ENCODE data around the gene PCLO.

PCLO gene

DNA sequence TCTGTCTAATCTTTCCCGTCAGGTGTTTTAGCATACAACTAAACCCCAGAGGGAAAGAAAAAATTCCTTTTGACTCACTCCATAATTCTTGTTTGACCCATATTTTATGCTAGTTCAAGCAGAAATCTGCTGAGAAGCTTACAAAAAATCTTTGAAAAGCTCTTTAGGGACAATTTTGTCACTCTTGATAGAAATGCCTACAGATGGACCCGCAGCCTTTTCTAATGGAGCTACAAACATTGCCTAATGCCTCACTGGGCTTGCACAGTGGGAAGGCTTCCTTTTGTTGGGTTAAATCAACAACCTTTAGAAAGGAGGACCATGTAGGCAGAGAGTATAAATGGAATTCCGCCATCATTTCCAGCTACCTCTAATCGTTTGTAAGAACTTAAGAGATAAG lies 344.5 kb downstream of the PCLO start:
- H3K9me3 ChIP-seq (ENCODE audit: control insufficient read depth, low read length), result no peaks in the 10 kb centered on the region

DNA sequence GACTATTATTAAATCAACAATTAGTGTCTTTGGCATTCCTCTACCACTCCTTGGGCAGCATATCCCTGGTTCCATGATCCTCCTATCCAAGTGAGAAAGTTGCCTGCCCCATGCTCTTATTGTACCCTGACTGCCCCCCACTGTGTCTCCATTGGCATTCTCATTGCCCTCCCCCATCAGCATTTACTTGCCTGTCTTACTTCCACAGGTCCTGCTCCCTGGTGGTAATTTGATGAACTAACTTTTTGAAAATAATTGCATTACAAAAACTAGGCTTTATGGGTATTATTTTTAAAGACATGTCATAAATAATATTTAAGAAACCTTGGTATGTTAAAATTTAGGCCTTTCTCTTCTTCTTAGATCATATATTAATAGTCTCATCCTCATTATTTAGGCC lies 346.4 kb downstream of the PCLO start:
- Histone ChIP-seq H3K4me3 (ENCODE audit: insufficient read depth, low read depth, low read length, poor library complexity, severe bottlenecking) (no peak overlapping the region), H3K9me3 (ENCODE audit: control insufficient read depth, low read length) (peaks cover 3% of the 10 kb centered on the region), H3K4me1 (ENCODE audit: control insufficient read depth, insufficient read depth, low read length, poor library complexity, severe bottlenecking) (no peaks in the 10 kb centered on the region), H3K36me3 (ENCODE audit: control insufficient read depth, insufficient read depth, low read length) (no peaks in the 10 kb centered on the region), H3K27ac (ENCODE audit: insufficient read depth, low read length, poor library complexity, severe bottlenecking) (no peak overlapping the region), H3K27me3 (replicated peaks; ENCODE audit: control insufficient read depth, insufficient read depth, low read length, poor library complexity, severe bottlenecking) (no peaks in the 10 kb centered on the region)
- DNase-seq, result no peak

More for the DNA sequence above, 344.5 kb downstream of the PCLO start:
- Histone ChIP-seq H3K27me3 (replicated peaks; ENCODE audit: control insufficient read depth, insufficient read depth, low read length, poor library complexity, severe bottlenecking) (no peaks in the 10 kb centered on the region), H3K36me3 (ENCODE audit: control insufficient read depth, insufficient read depth, low read length) (no peaks in the 10 kb centered on the region), H3K27ac (ENCODE audit: insufficient read depth, low read length, poor library complexity, severe bottlenecking) (no peak overlapping the region), H3K4me3 (ENCODE audit: insufficient read depth, low read depth, low read length, poor library complexity, severe bottlenecking) (no peak overlapping the region), H3K4me1 (ENCODE audit: control insufficient read depth, insufficient read depth, low read length, poor library complexity, severe bottlenecking) (no peaks in the 10 kb centered on the region)
- DNase-seq, result no peak

DNA sequence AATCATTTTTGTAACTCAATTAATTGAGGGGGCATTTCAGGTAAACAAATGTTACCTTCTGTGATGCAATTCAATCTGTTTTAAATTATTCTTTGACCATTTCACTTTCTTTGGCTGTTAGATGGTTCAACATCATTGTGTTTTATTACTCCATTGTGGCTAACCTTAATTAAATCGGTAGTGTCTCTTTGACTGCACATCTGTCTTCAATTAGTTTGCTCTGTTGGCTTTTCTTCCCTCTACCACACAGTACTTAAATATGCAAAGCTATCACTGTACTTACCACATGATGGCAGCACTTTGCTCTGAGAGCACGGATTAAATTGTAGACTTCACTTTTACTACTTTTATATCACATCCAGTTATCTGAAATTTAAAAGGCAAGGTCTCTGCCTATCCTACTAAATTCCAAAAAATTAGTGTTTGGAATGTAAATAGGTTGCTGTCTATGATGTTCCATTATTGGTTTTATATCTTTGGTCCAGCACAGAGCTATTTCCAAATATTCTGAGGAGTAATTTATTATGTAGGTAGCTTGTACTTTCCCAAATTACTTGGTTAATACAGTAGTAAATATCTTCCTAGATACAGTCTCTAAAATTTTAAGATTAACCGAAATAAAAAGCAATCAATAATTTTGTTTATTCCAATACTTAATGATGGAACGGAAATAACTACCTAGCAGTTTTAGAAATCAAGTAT lies 352.0 kb downstream of the PCLO start:
- no peak for DNase-seq
- no peaks in the 10 kb centered on the region for H3K4me1 ChIP-seq (ENCODE audit: control insufficient read depth, insufficient read depth, low read length, poor library complexity, severe bottlenecking)
- no peak overlapping the region for H3K4me3 ChIP-seq (ENCODE audit: insufficient read depth, low read depth, low read length, poor library complexity, severe bottlenecking)
- H3K27me3 ChIP-seq (replicated peaks; ENCODE audit: control insufficient read depth, insufficient read depth, low read length, poor library complexity, severe bottlenecking), result no peaks in the 10 kb centered on the region
- peaks cover 3% of the 10 kb centered on the region for H3K9me3 ChIP-seq (ENCODE audit: control insufficient read depth, low read length)
- no peaks in the 10 kb centered on the region for H3K36me3 ChIP-seq (ENCODE audit: control insufficient read depth, insufficient read depth, low read length)
- no peak overlapping the region for H3K27ac ChIP-seq (ENCODE audit: insufficient read depth, low read length, poor library complexity, severe bottlenecking)

DNA sequence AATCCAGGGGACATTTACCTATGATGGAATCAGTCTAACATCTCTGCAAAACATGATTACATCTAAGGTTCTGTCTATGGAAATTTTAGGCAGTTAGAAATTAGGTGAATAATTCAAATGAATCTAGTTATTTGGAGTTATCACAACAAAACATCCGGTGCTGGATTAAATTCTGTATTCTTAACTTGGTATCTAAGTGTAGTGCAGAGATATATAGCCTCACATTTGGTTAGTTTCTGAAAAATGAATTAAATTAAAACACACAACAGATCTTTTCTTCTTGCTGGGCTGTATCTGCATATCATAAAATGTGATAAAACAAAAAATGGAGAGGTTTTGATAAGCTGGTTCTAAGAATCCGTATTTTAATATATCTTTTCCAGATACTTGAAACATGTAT lies 354.1 kb downstream of the PCLO start:
- H3K9me3 ChIP-seq (ENCODE audit: control insufficient read depth, low read length), result peaks cover 3% of the 10 kb centered on the region
- DNase-seq, result no peak

DNA sequence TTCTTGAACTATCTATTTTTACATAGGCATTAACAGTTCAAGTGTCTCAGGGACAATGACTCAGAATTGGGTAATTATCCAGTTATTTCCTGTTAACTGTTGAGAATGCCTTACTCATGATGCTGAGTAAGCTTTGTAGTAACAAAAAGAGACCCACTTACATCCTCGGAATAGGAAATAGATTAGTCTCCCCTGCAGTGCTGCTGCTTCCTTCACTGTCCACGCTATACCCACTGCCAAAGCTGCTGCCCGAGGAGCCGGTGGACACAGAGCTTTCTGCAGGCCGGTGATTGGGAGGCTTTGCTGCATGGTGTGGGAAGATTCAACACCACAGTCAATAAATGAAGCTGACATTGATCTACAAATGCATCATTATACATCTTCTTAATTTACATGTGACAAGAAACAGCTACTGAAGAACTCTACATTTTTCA lies 357.1 kb downstream of the PCLO start:
- Histone ChIP-seq H3K27ac (ENCODE audit: insufficient read depth, low read length, poor library complexity, severe bottlenecking) (no peak overlapping the region), H3K4me3 (ENCODE audit: insufficient read depth, low read depth, low read length, poor library complexity, severe bottlenecking) (no peak overlapping the region), H3K9me3 (ENCODE audit: control insufficient read depth, low read length) (no peaks in the 10 kb centered on the region), H3K4me1 (ENCODE audit: control insufficient read depth, insufficient read depth, low read length, poor library complexity, severe bottlenecking) (no peaks in the 10 kb centered on the region), H3K27me3 (replicated peaks; ENCODE audit: control insufficient read depth, insufficient read depth, low read length, poor library complexity, severe bottlenecking) (no peaks in the 10 kb centered on the region), H3K36me3 (ENCODE audit: control insufficient read depth, insufficient read depth, low read length) (no peaks in the 10 kb centered on the region)
- no peak for DNase-seq

More for the DNA sequence above, 354.1 kb downstream of the PCLO start:
- Histone ChIP-seq H3K27me3 (replicated peaks; ENCODE audit: control insufficient read depth, insufficient read depth, low read length, poor library complexity, severe bottlenecking) (no peaks in the 10 kb centered on the region), H3K4me1 (ENCODE audit: control insufficient read depth, insufficient read depth, low read length, poor library complexity, severe bottlenecking) (no peaks in the 10 kb centered on the region), H3K4me3 (ENCODE audit: insufficient read depth, low read depth, low read length, poor library complexity, severe bottlenecking) (no peak overlapping the region), H3K36me3 (ENCODE audit: control insufficient read depth, insufficient read depth, low read length) (no peaks in the 10 kb centered on the region), H3K27ac (ENCODE audit: insufficient read depth, low read length, poor library complexity, severe bottlenecking) (no peak overlapping the region)

DNA sequence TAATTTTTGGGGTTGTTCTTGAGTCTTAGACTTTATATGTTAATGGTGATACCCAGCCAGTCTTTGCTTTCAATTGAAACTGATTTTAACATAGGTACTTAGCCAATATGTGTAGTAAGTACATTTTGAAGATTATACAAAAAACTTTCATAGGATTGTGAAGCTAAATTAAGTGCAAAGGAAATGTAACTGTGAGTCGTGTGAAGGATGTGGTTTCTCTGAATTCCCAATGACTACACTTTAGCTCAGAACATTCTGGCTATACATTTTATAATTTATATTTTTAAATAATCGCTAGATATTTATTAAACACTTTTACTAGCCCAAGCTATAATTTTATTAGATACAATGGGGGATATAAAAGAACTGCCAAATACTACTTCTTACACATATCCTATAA lies 359.3 kb downstream of the PCLO start:
- no peak for DNase-seq

DNA sequence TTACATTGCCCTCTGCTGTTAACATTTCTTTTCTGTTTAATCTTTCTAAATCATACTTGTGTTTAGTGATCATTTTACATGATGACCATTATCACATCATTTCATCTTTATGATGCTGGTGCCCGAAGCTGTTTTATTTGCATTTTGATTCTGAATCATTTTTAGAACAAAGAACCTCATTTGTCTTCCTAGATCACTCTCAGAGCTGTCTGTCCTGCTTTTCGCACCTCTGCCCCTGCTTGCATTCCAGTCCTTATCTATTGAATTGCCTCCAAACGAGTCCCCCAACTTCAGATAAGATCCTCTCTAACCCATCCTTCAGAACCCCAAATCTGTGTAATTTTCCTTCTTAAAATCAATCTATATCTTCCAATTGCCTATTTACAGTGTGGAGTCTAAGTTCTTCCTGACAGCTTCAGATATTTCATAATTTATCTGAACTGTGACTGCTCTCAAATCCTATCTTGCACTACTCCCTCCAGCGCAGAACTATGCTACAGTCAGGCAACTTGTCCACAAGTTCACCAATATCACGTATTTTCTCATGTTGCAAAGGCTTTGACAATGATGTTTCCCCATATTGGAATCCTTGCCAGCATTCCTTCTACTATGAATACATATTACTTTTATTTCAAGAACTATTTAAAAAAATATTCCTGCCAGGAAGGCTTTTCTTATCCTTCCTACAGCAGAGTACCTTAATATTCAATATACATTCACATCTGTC lies 372.6 kb downstream of the PCLO start:
- Histone ChIP-seq H3K4me3 (ENCODE audit: insufficient read depth, low read depth, low read length, poor library complexity, severe bottlenecking) (no peak overlapping the region), H3K27ac (ENCODE audit: insufficient read depth, low read length, poor library complexity, severe bottlenecking) (no peak overlapping the region), H3K4me1 (ENCODE audit: control insufficient read depth, insufficient read depth, low read length, poor library complexity, severe bottlenecking) (no peaks in the 10 kb centered on the region), H3K27me3 (replicated peaks; ENCODE audit: control insufficient read depth, insufficient read depth, low read length, poor library complexity, severe bottlenecking) (no peaks in the 10 kb centered on the region), H3K36me3 (ENCODE audit: control insufficient read depth, insufficient read depth, low read length) (no peaks in the 10 kb centered on the region), H3K9me3 (ENCODE audit: control insufficient read depth, low read length) (no peaks in the 10 kb centered on the region)
- DNase-seq, result no peak

More for the DNA sequence above, 359.3 kb downstream of the PCLO start:
- Histone ChIP-seq H3K27me3 (replicated peaks; ENCODE audit: control insufficient read depth, insufficient read depth, low read length, poor library complexity, severe bottlenecking) (no peaks in the 10 kb centered on the region), H3K9me3 (ENCODE audit: control insufficient read depth, low read length) (no peaks in the 10 kb centered on the region), H3K4me3 (ENCODE audit: insufficient read depth, low read depth, low read length, poor library complexity, severe bottlenecking) (no peak overlapping the region), H3K4me1 (ENCODE audit: control insufficient read depth, insufficient read depth, low read length, poor library complexity, severe bottlenecking) (no peaks in the 10 kb centered on the region), H3K27ac (ENCODE audit: insufficient read depth, low read length, poor library complexity, severe bottlenecking) (no peak overlapping the region), H3K36me3 (ENCODE audit: control insufficient read depth, insufficient read depth, low read length) (no peaks in the 10 kb centered on the region)

DNA sequence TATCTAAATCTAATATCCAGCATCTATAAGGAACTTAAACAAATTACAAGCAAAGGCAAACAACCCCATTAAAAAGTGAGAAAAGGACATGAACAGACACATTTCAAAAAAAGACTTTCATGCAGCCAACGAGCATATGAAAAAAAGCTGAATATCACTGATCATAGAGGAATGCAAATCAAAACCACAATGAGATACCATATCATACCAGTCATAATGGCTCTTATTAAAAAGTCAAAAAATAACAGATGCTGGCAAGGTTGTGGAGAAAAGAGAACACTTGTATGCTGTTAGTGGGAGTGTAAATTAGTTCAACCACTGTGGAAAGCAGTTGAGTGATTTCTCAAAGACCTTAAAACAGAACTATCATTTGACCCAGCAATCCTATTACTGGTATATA lies 384.7 kb downstream of the PCLO start:
- no peaks in the 10 kb centered on the region for H3K36me3 ChIP-seq (ENCODE audit: control insufficient read depth, insufficient read depth, low read length)
- no peak overlapping the region for H3K4me3 ChIP-seq (ENCODE audit: insufficient read depth, low read depth, low read length, poor library complexity, severe bottlenecking)
- H3K27ac ChIP-seq (ENCODE audit: insufficient read depth, low read length, poor library complexity, severe bottlenecking), result no peak overlapping the region
- H3K4me1 ChIP-seq (ENCODE audit: control insufficient read depth, insufficient read depth, low read length, poor library complexity, severe bottlenecking), result no peaks in the 10 kb centered on the region
- H3K9me3 ChIP-seq (ENCODE audit: control insufficient read depth, low read length), result no peaks in the 10 kb centered on the region
- H3K27me3 ChIP-seq (replicated peaks; ENCODE audit: control insufficient read depth, insufficient read depth, low read length, poor library complexity, severe bottlenecking), result no peaks in the 10 kb centered on the region
- DNase-seq, result no peak

DNA sequence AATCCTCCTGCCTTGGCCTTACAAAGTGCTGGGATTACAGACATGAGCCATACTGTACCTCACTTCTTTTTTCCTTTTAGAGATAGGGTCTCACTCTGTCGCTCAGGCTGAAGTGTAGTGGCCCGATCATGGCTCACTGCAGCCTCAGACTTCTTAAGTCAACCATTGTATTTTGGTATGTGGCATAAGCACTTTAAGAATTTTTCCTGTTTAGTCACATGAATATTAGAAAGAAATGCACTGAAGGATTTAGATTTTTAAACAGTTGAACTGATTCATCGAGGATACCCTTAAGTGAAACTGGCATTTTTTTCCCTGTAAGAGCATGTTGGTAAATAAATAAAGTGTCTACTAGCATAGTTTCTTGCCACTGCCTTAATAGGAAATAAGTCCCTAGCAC lies 399.8 kb downstream of the PCLO start:
- Histone ChIP-seq H3K27ac (ENCODE audit: insufficient read depth, low read length, poor library complexity, severe bottlenecking) (no peak overlapping the region), H3K4me3 (ENCODE audit: insufficient read depth, low read depth, low read length, poor library complexity, severe bottlenecking) (no peak overlapping the region), H3K36me3 (ENCODE audit: control insufficient read depth, insufficient read depth, low read length) (no peaks in the 10 kb centered on the region), H3K27me3 (replicated peaks; ENCODE audit: control insufficient read depth, insufficient read depth, low read length, poor library complexity, severe bottlenecking) (no peaks in the 10 kb centered on the region), H3K9me3 (ENCODE audit: control insufficient read depth, low read length) (no peaks in the 10 kb centered on the region), H3K4me1 (ENCODE audit: control insufficient read depth, insufficient read depth, low read length, poor library complexity, severe bottlenecking) (no peaks in the 10 kb centered on the region)
- no peak for DNase-seq

DNA sequence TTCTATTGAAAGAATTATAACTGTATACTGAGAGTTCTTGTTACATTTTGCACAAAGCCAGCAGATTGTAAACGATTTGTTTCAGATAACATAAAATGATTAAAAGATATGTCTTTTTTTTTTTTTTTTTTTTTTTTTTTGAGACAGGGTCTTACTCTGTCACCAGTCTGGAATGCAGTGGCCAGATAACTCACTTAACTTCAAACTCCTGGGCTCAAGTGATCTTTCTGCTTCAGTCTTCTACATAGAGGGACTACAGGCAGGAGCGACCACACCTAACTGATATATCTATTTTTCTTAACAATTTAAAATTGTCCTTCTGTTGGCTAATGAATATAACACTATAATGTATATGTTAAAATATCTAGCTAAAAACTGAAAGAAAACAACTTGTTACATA lies 401.9 kb downstream of the PCLO start:
- no peak overlapping the region for H3K4me3 ChIP-seq (ENCODE audit: insufficient read depth, low read depth, low read length, poor library complexity, severe bottlenecking)
- no peaks in the 10 kb centered on the region for H3K36me3 ChIP-seq (ENCODE audit: control insufficient read depth, insufficient read depth, low read length)

More for the DNA sequence above, 401.9 kb downstream of the PCLO start:
- no peaks in the 10 kb centered on the region for H3K4me1 ChIP-seq (ENCODE audit: control insufficient read depth, insufficient read depth, low read length, poor library complexity, severe bottlenecking)
- H3K9me3 ChIP-seq (ENCODE audit: control insufficient read depth, low read length), result no peaks in the 10 kb centered on the region
- DNase-seq, result no peak
- H3K27ac ChIP-seq (ENCODE audit: insufficient read depth, low read length, poor library complexity, severe bottlenecking), result no peak overlapping the region
- H3K27me3 ChIP-seq (replicated peaks; ENCODE audit: control insufficient read depth, insufficient read depth, low read length, poor library complexity, severe bottlenecking), result no peaks in the 10 kb centered on the region
